ENCODE measurements around the gene CD247. TPM values are rescaled to one million over a fixed set of nuclear protein-coding genes. Genes with fewer than 3 reads are reported as not detected.

The CD247 gene
- total and polyA plus RNA-seq, 2 of the 13 experiments (the other 11 are each of a cell fraction or from before 2014, with no cell fraction given) = 0.20 TPM; not detected in 1

DNA sequence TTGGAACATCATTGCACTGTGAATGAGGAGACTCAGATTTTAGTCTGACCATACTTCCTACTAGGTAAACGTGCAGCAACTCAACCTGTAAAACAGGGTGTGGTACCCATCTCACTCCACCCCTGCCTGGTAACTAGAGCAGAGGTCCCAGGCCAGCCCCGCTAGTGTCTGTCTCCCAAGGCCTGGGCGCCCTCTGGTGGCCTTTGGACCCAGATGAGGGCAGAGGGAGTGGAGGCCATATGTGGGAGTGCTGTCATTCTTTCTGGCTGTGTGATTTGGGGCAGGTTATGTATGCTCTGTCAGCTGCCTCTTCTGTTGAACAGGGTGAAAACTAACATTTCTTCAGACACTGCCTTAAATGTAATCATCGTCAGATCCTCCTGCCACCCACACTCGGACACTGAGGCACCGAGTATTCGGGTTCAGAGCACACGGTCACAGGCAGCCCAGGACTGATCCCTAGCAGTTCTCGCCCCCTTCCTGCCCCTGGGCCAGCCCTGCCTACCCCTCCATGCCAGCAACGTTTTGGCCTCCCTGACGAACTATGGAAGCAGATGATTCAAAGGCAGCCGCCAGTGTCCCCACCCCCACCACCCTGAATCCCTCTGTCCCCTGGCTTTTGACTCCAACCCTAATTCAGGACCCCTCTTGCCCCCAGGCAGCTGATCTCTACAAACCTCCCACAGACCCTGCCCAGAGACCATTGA is 76.0 kb downstream of the CD247 start (continued):
- TF ChIP-seq, protein P1, sequence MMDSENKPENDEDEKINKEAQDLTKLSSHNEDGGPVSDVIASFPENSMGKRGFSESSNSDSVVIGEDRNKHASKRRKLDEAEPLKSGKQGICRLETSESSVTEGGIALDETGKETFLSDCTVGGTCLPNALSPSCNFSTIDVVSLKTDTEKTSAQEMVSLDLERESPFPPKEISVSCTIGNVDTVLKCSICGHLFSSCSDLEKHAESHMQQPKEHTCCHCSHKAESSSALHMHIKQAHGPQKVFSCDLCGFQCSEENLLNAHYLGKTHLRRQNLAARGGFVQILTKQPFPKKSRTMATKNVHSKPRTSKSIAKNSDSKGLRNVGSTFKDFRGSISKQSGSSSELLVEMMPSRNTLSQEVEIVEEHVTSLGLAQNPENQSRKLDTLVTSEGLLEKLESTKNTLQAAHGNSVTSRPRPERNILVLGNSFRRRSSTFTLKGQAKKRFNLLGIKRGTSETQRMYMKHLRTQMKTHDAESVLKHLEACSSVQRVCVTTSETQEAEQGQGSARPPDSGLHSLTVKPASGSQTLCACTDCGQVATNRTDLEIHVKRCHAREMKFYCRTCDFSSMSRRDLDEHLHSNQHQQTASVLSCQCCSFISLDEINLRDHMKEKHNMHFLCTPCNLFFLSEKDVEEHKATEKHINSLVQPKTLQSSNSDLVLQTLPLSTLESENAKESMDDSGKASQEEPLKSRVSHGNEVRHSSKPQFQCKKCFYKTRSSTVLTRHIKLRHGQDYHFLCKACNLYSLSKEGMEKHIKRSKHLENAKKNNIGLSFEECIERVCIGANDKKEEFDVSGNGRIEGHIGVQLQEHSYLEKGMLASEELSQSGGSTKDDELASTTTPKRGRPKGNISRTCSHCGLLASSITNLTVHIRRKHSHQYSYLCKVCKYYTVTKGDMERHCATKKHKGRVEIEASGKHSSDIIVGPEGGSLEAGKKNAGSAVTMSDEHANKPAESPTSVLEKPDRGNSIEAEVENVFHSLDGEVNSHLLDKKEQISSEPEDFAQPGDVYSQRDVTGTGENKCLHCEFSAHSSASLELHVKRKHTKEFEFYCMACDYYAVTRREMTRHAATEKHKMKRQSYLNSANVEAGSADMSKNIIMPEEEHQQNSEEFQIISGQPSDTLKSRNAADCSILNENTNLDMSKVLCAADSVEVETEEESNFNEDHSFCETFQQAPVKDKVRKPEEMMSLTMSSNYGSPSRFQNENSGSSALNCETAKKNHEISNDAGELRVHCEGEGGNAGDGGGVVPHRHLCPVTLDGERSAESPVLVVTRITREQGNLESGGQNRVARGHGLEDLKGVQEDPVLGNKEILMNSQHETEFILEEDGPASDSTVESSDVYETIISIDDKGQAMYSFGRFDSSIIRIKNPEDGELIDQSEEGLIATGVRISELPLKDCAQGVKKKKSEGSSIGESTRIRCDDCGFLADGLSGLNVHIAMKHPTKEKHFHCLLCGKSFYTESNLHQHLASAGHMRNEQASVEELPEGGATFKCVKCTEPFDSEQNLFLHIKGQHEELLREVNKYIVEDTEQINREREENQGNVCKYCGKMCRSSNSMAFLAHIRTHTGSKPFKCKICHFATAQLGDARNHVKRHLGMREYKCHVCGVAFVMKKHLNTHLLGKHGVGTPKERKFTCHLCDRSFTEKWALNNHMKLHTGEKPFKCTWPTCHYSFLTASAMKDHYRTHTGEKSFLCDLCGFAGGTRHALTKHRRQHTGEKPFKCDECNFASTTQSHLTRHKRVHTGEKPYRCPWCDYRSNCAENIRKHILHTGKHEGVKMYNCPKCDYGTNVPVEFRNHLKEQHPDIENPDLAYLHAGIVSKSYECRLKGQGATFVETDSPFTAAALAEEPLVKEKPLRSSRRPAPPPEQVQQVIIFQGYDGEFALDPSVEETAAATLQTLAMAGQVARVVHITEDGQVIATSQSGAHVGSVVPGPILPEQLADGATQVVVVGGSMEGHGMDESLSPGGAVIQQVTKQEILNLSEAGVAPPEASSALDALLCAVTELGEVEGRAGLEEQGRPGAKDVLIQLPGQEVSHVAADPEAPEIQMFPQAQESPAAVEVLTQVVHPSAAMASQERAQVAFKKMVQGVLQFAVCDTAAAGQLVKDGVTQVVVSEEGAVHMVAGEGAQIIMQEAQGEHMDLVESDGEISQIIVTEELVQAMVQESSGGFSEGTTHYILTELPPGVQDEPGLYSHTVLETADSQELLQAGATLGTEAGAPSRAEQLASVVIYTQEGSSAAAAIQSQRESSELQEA (CRISPR knock-in tag; IDR thresholded peaks at IDR 0.05; ENCODE audit: not compliant biosample characterization) = no peak
- TF ChIP-seq ZNF570 (CRISPR knock-in tag; IDR thresholded peaks at IDR 0.05; ENCODE audit: borderline replicate concordance) = no peak
- TF ChIP-seq FOXK2 (IDR thresholded peaks at IDR 0.05) = no peak
- TF ChIP-seq, protein P2, sequence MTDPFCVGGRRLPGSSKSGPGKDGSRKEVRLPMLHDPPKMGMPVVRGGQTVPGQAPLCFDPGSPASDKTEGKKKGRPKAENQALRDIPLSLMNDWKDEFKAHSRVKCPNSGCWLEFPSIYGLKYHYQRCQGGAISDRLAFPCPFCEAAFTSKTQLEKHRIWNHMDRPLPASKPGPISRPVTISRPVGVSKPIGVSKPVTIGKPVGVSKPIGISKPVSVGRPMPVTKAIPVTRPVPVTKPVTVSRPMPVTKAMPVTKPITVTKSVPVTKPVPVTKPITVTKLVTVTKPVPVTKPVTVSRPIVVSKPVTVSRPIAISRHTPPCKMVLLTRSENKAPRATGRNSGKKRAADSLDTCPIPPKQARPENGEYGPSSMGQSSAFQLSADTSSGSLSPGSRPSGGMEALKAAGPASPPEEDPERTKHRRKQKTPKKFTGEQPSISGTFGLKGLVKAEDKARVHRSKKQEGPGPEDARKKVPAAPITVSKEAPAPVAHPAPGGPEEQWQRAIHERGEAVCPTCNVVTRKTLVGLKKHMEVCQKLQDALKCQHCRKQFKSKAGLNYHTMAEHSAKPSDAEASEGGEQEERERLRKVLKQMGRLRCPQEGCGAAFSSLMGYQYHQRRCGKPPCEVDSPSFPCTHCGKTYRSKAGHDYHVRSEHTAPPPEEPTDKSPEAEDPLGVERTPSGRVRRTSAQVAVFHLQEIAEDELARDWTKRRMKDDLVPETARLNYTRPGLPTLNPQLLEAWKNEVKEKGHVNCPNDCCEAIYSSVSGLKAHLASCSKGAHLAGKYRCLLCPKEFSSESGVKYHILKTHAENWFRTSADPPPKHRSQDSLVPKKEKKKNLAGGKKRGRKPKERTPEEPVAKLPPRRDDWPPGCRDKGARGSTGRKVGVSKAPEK (CRISPR knock-in tag; IDR thresholded peaks at IDR 0.05; ENCODE audit: borderline replicate concordance) = no peak
- TF ChIP-seq ZNF777 (CRISPR knock-in tag; IDR thresholded peaks at IDR 0.05) = no peak
- TF ChIP-seq ZNF614 (CRISPR knock-in tag; IDR thresholded peaks at IDR 0.05; ENCODE audit: borderline replicate concordance) = no peak
- TF ChIP-seq, protein P3, sequence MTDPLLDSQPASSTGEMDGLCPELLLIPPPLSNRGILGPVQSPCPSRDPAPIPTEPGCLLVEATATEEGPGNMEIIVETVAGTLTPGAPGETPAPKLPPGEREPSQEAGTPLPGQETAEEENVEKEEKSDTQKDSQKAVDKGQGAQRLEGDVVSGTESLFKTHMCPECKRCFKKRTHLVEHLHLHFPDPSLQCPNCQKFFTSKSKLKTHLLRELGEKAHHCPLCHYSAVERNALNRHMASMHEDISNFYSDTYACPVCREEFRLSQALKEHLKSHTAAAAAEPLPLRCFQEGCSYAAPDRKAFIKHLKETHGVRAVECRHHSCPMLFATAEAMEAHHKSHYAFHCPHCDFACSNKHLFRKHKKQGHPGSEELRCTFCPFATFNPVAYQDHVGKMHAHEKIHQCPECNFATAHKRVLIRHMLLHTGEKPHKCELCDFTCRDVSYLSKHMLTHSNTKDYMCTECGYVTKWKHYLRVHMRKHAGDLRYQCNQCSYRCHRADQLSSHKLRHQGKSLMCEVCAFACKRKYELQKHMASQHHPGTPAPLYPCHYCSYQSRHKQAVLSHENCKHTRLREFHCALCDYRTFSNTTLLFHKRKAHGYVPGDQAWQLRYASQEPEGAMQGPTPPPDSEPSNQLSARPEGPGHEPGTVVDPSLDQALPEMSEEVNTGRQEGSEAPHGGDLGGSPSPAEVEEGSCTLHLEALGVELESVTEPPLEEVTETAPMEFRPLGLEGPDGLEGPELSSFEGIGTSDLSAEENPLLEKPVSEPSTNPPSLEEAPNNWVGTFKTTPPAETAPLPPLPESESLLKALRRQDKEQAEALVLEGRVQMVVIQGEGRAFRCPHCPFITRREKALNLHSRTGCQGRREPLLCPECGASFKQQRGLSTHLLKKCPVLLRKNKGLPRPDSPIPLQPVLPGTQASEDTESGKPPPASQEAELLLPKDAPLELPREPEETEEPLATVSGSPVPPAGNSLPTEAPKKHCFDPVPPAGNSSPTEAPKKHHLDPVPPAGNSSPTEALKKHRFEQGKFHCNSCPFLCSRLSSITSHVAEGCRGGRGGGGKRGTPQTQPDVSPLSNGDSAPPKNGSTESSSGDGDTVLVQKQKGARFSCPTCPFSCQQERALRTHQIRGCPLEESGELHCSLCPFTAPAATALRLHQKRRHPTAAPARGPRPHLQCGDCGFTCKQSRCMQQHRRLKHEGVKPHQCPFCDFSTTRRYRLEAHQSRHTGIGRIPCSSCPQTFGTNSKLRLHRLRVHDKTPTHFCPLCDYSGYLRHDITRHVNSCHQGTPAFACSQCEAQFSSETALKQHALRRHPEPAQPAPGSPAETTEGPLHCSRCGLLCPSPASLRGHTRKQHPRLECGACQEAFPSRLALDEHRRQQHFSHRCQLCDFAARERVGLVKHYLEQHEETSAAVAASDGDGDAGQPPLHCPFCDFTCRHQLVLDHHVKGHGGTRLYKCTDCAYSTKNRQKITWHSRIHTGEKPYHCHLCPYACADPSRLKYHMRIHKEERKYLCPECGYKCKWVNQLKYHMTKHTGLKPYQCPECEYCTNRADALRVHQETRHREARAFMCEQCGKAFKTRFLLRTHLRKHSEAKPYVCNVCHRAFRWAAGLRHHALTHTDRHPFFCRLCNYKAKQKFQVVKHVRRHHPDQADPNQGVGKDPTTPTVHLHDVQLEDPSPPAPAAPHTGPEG (CRISPR knock-in tag; IDR thresholded peaks at IDR 0.05) = no peak
- TF ChIP-seq, protein P4, sequence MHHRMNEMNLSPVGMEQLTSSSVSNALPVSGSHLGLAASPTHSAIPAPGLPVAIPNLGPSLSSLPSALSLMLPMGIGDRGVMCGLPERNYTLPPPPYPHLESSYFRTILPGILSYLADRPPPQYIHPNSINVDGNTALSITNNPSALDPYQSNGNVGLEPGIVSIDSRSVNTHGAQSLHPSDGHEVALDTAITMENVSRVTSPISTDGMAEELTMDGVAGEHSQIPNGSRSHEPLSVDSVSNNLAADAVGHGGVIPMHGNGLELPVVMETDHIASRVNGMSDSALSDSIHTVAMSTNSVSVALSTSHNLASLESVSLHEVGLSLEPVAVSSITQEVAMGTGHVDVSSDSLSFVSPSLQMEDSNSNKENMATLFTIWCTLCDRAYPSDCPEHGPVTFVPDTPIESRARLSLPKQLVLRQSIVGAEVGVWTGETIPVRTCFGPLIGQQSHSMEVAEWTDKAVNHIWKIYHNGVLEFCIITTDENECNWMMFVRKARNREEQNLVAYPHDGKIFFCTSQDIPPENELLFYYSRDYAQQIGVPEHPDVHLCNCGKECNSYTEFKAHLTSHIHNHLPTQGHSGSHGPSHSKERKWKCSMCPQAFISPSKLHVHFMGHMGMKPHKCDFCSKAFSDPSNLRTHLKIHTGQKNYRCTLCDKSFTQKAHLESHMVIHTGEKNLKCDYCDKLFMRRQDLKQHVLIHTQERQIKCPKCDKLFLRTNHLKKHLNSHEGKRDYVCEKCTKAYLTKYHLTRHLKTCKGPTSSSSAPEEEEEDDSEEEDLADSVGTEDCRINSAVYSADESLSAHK (CRISPR knock-in tag; IDR thresholded peaks at IDR 0.05; ENCODE audit: borderline replicate concordance) = no peak
